Osteoblast (primary cell): ENCODE results near the gene MAP4K4. TPM values are rescaled to one million over a fixed set of nuclear protein-coding genes. Genes with fewer than 3 reads are reported as not detected.
A peak's percentile ranks its signal among the peaks of the same experiment; 100 is the strongest.

Source experiments
- DNase-seq: peaks from one replicate; pipeline ENCODE4 v3.0.0; 2011; ENCODE audit warnings: low spot score, mixed read lengths; ENCODE audit not compliant: insufficient read length; ENCODE audit errors: missing footprints
- H2AFZ ChIP-seq: 2 replicates; pipeline ENCODE4 v1.6.0; 2011; ENCODE audit warnings: mild to moderate bottlenecking, low read length
- H3K27ac ChIP-seq: 2 replicates; pipeline ENCODE4 v1.5.1; 2011; ENCODE audit warnings: mild to moderate bottlenecking, low read depth, low read length, moderate library complexity
- H3K27me3 ChIP-seq: 2 replicates; pipeline ENCODE4 v1.6.0; 2012; ENCODE audit warnings: mild to moderate bottlenecking, control low read depth, inconsistent platforms, low read length, moderate library complexity; ENCODE audit not compliant: insufficient read depth
- H3K36me3 ChIP-seq: 2 replicates; pipeline ENCODE4 v1.5.1; 2011; ENCODE audit warnings: mild to moderate bottlenecking, low read length, control low read depth, moderate library complexity; ENCODE audit not compliant: insufficient read depth
- H3K4me1 ChIP-seq: 2 replicates; pipeline ENCODE4 v1.5.1; 2011; ENCODE audit warnings: mild to moderate bottlenecking, low read length, control low read depth, moderate library complexity; ENCODE audit not compliant: insufficient read depth
- H3K4me2 ChIP-seq: 2 replicates; pipeline ENCODE4 v1.6.0; 2011; ENCODE audit warnings: mild to moderate bottlenecking, low read length; ENCODE audit not compliant: insufficient read depth
- H3K4me3 ChIP-seq: fragments of 200-600 bp; sonication (generic); 3 replicates; pipeline ENCODE4 v1.5.1; 2012; ENCODE audit warnings: mild to moderate bottlenecking, low read length, inconsistent platforms; ENCODE audit not compliant: insufficient read depth
- H3K79me2 ChIP-seq: 2 replicates; pipeline ENCODE4 v1.6.0; 2012; ENCODE audit warnings: mild to moderate bottlenecking, low read length, control low read depth, inconsistent platforms; ENCODE audit not compliant: insufficient read depth
- H3K9me3 ChIP-seq: 2 replicates; pipeline ENCODE4 v1.5.1; 2011; ENCODE audit warnings: low read depth, low read length, control low read depth
- H4K20me1 ChIP-seq: 2 replicates; pipeline ENCODE4 v1.6.0; 2012; ENCODE audit warnings: mild to moderate bottlenecking, low read length, control low read depth; ENCODE audit not compliant: insufficient read depth
- CTCF ChIP-seq: IDR thresholded peaks from 2 replicates; pipeline ENCODE4 v1.5.1; 2011; ENCODE audit warnings: mild to moderate bottlenecking, low read depth, low read length, moderate library complexity; ENCODE audit errors: extremely low read depth
- total RNA-seq: library from RNA; depleted of rRNA; stranded (reverse); fragments of >200 nt; gene quantifications from 2 replicates; pipeline ENCODE4 v1.2.3, GENCODE V29; 2012

MAP4K4 gene
- total RNA-seq, 1 donor: 231 TPM

- Histone ChIP-seq H3K27ac (no peak overlapping the region), H3K4me3 (no peak overlapping the region), H3K9me3 (no peaks in the 10 kb centered on the region), H2AFZ (no peak overlapping the region), H3K4me2 (no peak overlapping the region), H4K20me1 (no peaks in the 10 kb centered on the region), H3K27me3 (no peaks in the 10 kb centered on the region), H3K79me2 (peaks cover 78% of the 10 kb centered on the region), H3K36me3 (peaks cover 90% of the 10 kb centered on the region), H3K4me1 (no peaks in the 10 kb centered on the region)
- TF ChIP-seq CTCF: no peak
- DNase-seq: no peak
These were observed 163.9 kb downstream of the MAP4K4 start for GRCh38 chr2:101861382-101861781.

- H4K20me1 ChIP-seq: no peaks in the 10 kb centered on the region
- H3K36me3 ChIP-seq: peaks cover 94% of the 10 kb centered on the region
- peaks cover 4% of the 10 kb centered on the region for H3K4me1 ChIP-seq
These were observed 166.0 kb downstream of the MAP4K4 start for GRCh38 chr2:101863534-101863933.

GRCh38 chr2:101864426-101864825 lies 166.9 kb downstream of the MAP4K4 start:
- Histone ChIP-seq H3K79me2 (peaks cover 59% of the 10 kb centered on the region), H2AFZ (no peak overlapping the region), H3K4me3 (no peak overlapping the region), H3K4me1 (peaks cover 4% of the 10 kb centered on the region), H3K36me3 (peaks cover 90% of the 10 kb centered on the region), H3K27ac (no peak overlapping the region), H3K27me3 (no peaks in the 10 kb centered on the region), H3K9me3 (no peaks in the 10 kb centered on the region), H3K4me2 (no peak overlapping the region), H4K20me1 (no peaks in the 10 kb centered on the region)
- TF ChIP-seq CTCF: no peak
- DNase-seq: no peak

More at GRCh38 chr2:101863534-101863933, 166.0 kb downstream of the MAP4K4 start:
- H3K4me3 ChIP-seq: no peak overlapping the region
- H3K79me2 ChIP-seq: peaks cover 65% of the 10 kb centered on the region
- no peaks in the 10 kb centered on the region for H3K9me3 ChIP-seq
- H3K27me3 ChIP-seq: no peaks in the 10 kb centered on the region
- no peak for TF ChIP-seq CTCF
- no peak overlapping the region for H3K4me2 ChIP-seq
- no peak overlapping the region for H2AFZ ChIP-seq
- DNase-seq: no peak
- no peak overlapping the region for H3K27ac ChIP-seq

GRCh38 chr2:101868525-101868924 lies 171.0 kb downstream of the MAP4K4 start:
- Histone ChIP-seq H3K27me3 (no peaks in the 10 kb centered on the region), H3K4me1 (peaks cover 4% of the 10 kb centered on the region), H3K79me2 (peaks cover 57% of the 10 kb centered on the region), H3K9me3 (no peaks in the 10 kb centered on the region), H2AFZ (no peak overlapping the region), H3K36me3 (peaks cover 88% of the 10 kb centered on the region), H3K4me2 (no peak overlapping the region), H3K27ac (peak overlapping the region; percentile 10), H3K4me3 (no peak overlapping the region), H4K20me1 (no peaks in the 10 kb centered on the region)
- DNase-seq: no peak
- TF ChIP-seq CTCF: no peak
